DMS 273 (cell line): ENCODE results near the gene F2RL1.
"Not testable (repeated sequence)": the region's sequence is repeated elsewhere in the genome, so short reads cannot be mapped to it uniquely, and the experiment has no call there.

ENCODE experiments used
- DNase-seq: peaks from one replicate; lab custom pipeline; 2025; ENCODE audit not compliant: unreplicated experiment; lab: John Stamatoyannopoulos, UW

Gene F2RL1

GRCh38 chr5:76805821-76806505 is 12.9 kb upstream of the F2RL1 start:
- peak; percentile 20 for DNase-seq

- no peak for DNase-seq
These were observed 11.5 kb upstream of the F2RL1 start for GRCh38 chr5:76807296-76807695.

GRCh38 chr5:76808141-76808691 is 10.6 kb upstream of the F2RL1 start:
- peak; percentile 45 for DNase-seq

- no peak for DNase-seq
These were observed 9.7 kb upstream of the F2RL1 start for GRCh38 chr5:76809141-76809540.

- DNase-seq: no peak
These were observed 8.6 kb upstream of the F2RL1 start for GRCh38 chr5:76810236-76810635.

- peak; percentile 15 for DNase-seq
These were observed 7.6 kb upstream of the F2RL1 start for GRCh38 chr5:76811214-76811613.

GRCh38 chr5:76812209-76812608 is 6.6 kb upstream of the F2RL1 start:
- DNase-seq: not testable (repeated sequence)

GRCh38 chr5:76813982-76814562 is 4.8 kb upstream of the F2RL1 start:
- no peak for DNase-seq

GRCh38 chr5:76816110-76816831 is 2.6 kb upstream of the F2RL1 start:
- no peak for DNase-seq

- DNase-seq: no peak
These were observed 1.2 kb downstream of the F2RL1 start for GRCh38 chr5:76819851-76820525.

GRCh38 chr5:76820526-76820890 is 1.7 kb downstream of the F2RL1 start:
- DNase-seq: no peak

- no peak for DNase-seq
These were observed 2.3 kb downstream of the F2RL1 start for GRCh38 chr5:76821136-76821535.

- not testable (repeated sequence) for DNase-seq
These were observed 3.4 kb downstream of the F2RL1 start for GRCh38 chr5:76822105-76822731.

- not testable (repeated sequence) for DNase-seq
These were observed 7.6 kb downstream of the F2RL1 start for GRCh38 chr5:76826416-76826815.

- no peak for DNase-seq
These were observed 12.3 kb downstream of the F2RL1 start for GRCh38 chr5:76831110-76831452.

GRCh38 chr5:76836181-76836580 is 17.4 kb downstream of the F2RL1 start:
- DNase-seq: no peak

GRCh38 chr5:76836585-76836984 is 17.8 kb downstream of the F2RL1 start:
- DNase-seq: no peak

GRCh38 chr5:76838481-76839261 is 19.8 kb downstream of the F2RL1 start:
- no peak for DNase-seq

GRCh38 chr5:76841361-76841760 is 22.5 kb downstream of the F2RL1 start:
- DNase-seq: no peak

GRCh38 chr5:76845890-76846289 is 27.1 kb downstream of the F2RL1 start:
- DNase-seq: no peak
